HK-2 (cell line): ENCODE data around the gene KIF25.

Experiments
- DNase-seq: peaks from one replicate; pipeline ENCODE4 v3.0.0-alpha.2; 2018; ENCODE audit not compliant: unreplicated experiment

The KIF25 gene

DNA sequence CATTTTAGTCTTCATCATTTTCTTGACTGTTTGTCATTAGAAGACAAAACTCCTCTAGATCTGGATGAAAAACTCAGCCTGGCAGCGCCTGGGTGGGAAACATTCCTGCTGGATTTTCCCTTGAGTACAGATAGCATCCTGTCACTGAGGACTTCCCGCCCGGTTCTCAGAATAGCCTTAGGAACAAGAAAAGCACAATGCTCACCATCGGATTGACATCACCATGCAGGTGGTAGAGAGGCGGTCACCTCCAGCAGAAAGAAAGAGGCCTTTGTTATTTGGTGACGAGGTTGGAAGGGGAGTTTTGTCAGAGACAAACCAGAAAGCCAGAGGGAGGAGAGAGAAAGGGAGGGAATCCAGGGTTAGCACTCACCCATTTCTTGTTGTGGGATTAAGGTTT is 39.8 kb downstream of the KIF25 start:
- no peak for DNase-seq

DNA sequence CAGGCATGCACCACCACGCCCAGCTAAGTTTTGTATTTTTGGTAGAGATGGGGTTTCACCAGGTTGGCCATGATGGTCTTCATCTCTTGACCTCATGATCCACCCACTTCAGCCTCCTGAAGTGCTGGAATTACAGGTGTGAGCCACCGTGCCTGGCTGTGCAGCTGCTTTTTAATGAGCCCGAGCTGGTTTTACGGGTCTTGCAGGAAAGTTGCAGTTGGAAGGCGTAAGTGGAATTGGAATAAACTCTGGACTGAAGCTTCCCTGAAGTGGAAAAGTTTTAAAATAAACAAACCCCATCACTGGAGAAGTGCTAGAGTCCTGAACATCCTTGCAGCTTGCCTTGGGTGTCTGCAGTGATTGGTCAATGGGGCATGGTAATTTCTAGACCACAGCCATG is 40.4 kb downstream of the KIF25 start:
- no peak for DNase-seq

GRCh38 chr6:168038576-168039140 is 41.2 kb downstream of the KIF25 start:
- DNase-seq: no peak

DNA sequence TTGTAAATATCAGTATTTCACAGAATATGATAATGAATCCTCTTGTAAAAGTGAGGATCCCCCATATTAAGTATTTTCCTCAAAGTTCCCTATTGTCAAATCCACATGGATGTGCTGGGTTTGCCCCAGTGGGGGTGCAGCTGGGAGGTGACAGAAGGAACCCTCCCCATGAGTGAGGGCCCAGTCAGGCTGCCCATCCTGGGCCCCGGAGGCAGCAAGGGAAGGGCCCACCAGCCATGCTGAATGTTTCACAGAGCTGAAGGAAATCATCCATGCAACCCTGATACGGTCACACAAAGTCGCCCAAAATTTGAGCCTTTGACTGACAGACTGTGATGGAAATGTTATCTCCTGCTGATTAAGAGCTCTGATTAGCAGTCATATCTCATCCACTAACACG is 41.8 kb downstream of the KIF25 start:
- no peak for DNase-seq

DNA sequence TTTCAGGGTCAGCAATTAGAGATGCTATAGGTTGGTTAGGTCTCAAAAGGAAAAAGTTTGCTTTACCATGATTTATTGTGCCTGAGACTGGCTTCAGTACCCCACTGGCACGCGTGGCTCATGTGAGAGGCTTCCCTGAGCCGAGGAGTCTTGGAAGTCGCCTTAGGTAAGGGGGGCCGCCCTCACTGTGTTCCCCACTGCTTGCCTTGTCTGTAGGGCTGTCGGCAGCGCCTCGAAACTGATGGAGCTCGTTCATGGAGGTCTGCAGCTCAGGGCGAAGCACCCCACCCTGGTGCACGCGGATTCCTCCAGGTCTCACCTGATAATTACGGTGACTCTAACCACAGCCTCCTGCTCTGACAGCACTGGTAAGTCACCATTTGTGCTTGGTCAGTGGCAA is 42.4 kb downstream of the KIF25 start:
- no peak for DNase-seq

GRCh38 chr6:168040856-168041496 is 43.5 kb downstream of the KIF25 start:
- DNase-seq: no peak

- no peak for DNase-seq
These were observed 44.5 kb downstream of the KIF25 start for GRCh38 chr6:168041928-168042327.

DNA sequence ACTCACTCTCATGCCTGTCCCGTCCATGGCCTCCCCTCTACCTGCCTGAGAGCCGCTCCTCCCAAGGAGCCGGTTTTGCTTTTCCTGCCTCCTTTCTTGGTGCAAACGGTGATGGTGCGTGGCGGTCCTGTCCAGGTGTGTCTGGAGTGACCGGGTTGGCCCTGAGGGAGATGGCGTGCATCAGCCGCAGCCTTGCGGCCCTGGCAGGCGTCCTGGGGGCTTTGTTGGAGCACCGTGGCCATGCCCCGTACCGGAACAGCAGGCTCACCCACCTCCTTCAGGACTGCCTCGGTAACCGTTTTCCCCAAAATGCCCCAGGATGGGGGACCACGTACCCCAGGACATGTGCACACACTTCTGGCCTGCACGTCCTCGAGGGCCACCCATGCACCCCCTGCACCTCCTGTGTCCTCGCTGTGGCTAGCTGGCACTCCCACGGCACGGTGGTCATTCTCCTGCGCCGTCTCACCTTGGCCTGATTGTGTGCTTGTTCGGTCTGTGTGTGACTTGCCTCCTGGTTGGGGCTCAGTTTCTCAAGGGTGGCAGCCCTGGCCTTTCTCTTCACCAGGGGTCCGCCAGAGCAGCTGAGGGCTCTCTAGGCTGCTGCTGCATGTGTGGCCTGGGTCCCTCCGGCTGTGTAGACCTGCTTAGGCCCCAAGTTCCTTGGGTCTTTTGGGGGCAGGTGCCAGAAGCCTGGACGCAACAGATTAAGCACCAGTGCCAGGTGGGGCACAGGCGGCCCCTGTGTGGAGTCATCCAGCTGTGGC is 45.1 kb downstream of the KIF25 start:
- DNase-seq: no peak

DNA sequence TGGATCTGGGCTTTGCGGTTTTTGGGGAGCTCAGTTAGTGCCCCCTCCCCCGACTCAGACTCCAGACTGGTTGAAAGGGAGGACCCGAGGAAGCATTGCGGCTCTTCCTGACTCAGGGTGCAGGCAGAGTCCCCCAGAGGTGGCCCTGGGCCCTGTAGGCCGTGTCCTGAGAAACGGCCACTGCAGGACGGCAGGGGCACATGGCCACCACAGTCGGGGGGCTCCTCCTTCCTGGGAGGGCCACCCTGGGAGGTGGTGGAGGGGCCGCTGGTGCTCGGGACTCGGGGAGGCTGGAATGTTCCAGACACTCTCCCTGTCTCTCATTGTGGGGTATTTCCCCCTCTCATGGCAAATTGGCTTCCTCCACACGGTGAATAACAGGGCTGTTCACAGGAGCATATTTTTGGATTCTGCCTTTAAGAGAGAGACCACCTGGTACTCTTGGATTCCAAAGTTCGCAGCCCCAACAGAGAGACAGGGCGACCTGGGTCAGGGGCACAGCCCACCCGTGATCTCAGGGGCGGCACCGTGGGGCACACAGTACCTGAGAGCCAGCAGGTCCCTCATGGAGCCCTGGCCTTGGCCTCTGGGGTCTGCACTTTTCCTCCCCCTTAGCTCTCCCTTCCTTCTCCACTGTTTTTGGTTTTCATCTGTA is 45.8 kb downstream of the KIF25 start:
- no peak for DNase-seq

DNA sequence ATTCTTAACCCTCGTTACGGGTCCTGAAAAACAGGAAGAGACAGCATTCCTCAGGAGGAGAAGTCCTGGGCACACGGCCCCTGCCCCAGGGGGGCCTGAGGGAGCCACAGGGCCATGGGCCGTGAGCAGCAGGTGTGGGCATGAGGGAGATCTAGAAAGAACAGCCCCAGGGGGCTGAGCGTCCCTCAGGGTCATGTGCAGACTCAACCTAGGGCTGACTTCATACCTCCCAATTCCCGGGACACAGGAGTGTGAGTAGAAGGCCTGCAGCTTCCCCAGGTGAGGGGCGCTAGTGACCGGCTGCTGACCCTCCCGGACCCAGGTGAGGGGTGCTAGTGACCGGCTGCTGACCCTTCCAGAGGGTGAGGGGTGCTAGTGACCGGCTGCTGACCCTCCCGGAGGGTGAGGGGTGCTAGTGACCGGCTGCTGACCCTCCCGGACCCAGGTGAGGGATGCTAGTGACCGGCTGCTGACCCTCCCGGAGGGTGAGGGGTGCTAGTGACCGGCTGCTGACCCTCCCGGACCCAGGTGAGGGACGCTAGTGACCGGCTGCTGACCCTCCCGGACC is 46.5 kb downstream of the KIF25 start:
- no peak for DNase-seq

GRCh38 chr6:168044521-168045130 is 47.2 kb downstream of the KIF25 start:
- no peak for DNase-seq

DNA sequence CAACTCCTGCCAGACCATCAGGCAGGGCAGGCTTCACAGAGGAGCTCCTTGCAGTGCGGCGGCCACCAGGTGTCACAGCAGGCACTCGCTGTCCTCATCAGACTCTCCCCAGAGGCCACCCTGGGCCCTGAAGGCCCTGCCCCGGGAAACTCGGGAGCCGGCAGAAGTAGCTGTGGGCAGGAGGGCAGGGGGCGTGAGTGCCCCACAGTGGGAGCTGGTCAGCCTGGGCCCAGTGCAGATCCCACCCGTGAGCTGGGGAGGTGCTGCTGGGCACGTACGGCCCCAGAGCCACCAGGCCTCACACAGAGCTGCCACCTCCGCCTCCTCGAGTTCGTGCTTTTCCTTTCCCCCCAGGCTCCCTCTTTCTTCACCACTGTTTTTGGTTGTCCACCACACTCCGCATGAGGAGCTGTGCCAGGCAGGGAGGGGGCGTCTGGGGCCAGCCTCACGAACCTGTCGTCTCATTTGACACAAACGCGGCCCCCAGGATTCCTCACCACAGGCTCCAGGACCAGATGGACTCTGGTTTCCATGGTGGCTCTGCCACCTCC is 47.7 kb downstream of the KIF25 start:
- no peak for DNase-seq

DNA sequence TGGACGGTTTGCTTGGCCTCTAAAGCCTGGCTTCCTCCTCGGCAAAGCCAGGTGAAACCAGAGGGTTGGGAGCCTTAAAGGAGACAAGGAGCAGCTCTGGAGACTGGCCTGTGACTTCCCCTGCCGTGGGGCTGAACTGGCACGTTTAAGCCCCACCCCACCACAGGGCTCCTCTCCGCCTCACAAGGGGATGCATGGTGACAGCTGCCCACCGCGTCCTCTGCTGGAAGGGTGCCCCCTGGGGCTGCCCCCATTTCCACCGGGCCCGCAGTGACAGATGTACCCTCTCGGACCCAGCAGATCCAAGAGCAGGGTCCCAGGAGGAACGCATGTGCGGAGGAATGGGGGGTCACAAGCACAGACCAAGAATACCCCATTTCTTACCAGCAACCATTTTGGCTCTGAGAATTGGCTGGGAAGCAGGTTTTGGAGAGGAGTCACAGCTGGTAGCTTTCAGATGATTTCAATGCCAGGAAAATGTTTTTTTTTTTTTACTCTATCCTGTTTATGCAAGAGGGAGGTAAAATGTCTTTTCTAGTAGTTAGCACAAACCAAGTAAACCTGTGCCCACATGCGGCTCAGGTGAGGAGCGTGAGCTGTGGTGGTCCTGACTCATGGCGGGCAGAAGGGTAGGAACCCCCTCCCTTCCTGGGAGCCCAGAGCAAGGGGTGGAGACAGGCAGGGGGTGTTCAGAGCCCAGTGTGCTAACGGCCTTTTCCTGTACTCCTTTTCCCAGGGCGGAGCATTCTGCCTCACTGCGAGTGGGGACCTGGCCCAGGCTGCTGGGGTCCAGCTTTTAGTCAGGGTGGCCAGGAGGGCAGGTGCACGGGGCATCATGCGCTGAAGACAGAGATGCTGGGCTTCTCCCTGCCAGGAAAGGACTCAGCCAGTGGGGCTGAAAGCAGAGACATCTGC is 48.5 kb downstream of the KIF25 start:
- no peak for DNase-seq

- no peak for DNase-seq
These were observed 49.2 kb downstream of the KIF25 start for GRCh38 chr6:168046696-168047095.

- DNase-seq: no peak
These were observed 50.6 kb downstream of the KIF25 start for GRCh38 chr6:168047841-168048723.

- DNase-seq: no peak
These were observed 51.2 kb downstream of the KIF25 start for GRCh38 chr6:168048724-168049025.

GRCh38 chr6:168049277-168049676 is 51.8 kb downstream of the KIF25 start:
- DNase-seq: no peak

DNA sequence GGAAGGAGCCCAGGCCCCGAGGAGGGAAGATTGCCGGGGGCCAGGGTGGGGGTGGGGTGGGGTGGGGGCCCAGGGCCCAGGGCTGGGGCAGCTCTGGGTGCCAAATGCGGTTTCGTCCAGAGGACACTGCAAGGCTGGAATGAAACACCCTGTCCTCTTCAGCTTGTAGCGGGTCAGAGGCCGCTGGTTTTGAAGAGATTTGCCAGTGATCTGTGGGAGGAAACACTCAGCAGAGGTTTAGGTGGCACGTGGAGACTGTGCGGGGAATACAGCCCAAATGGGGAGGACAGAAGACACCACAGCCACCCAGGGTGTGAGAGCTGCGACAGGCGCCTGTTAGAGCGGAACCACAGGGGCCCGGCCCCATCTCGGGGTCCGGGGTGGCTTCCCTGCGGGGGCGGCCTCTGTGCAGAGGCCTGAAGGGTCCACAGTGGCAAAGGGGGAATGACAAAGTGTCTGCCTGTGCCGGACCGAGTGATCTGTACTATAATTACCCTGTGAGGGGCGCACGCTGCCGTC is 52.3 kb downstream of the KIF25 start:
- no peak for DNase-seq

GRCh38 chr6:168050225-168050880 is 52.9 kb downstream of the KIF25 start:
- DNase-seq: no peak
